Right lung (tissue), 10 donors: Measurements from ENCODE around the gene ECT2L. TPM values are rescaled to one million over a fixed set of nuclear protein-coding genes. Genes with fewer than 3 reads are reported as not detected.

Experiments
- DNase-seq, 2 donors: peaks; one replicate each; pipeline ENCODE4 v3.0.0-alpha.2; 2013
- long read RNA-seq, 8 donors: transcript quantifications; one replicate each; lab custom pipeline, GENCODE V29; 2026
- polyA plus RNA-seq, 5 donors: library from polyadenylated mRNA; unstranded; fragments of 120-200 nt; gene quantifications; one replicate each; pipeline versions ENCODE4 v1.2.1 to v1.2.3, GENCODE V29; 2013; ENCODE audit warnings: inconsistent platforms in 1 of 5, low replicate concordance in 1 of 5; ENCODE audit not compliant: insufficient read length in 5 of 5, insufficient read depth in 1 of 5

ECT2L gene, protein sequence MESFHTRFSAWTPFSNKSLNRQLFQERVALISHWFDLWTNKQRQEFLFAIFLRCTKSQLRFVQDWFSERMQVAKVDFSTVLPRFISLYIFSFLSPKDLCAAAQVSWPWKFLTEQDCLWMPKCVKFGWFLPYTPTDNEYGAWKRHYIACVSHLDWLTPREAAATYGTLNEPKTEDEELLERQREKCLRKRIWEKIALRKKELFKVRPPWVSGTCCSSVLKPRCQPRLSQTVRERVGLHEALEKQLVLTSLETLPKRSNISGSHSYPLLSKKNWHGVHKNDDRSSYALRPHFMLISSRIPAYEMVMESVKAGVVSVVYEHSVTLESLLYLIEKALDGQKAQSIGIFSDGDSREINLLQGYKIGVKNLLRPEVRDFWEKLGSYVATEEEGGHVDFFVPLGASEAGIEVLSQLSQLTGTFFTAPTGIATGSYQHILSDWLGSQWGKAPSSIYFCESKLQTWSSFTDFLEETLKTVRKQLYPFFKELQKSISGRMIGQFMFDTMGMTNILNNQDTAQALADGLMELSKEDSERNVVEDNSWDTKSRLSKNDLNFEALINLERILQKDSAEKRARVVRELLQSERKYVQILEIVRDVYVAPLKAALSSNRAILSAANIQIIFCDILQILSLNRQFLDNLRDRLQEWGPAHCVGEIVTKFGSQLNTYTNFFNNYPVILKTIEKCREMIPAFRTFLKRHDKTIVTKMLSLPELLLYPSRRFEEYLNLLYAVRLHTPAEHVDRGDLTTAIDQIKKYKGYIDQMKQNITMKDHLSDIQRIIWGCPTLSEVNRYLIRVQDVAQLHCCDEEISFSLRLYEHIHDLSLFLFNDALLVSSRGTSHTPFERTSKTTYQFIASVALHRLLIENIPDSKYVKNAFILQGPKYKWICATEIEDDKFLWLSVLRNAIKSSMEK
- polyA plus RNA-seq = 1 to 10 TPM in 4 of 5 donors, under 1 TPM in 1; 0.63 to 3.3 (median 1.8) TPM
- long read RNA-seq, donor 1, partial matches to known transcripts = 26 of 32 reads
- long read RNA-seq, donor 1, other reads (novel, unspliced or antisense) = 6 of 32 reads
- long read RNA-seq, donor 2 = 0 reads
- long read RNA-seq, donor 3 = 0 reads
- long read RNA-seq, donor 4, partial matches to known transcripts = 12 of 12 reads
- long read RNA-seq, donor 4, other reads (novel, unspliced or antisense) = 0 of 12 reads
- long read RNA-seq, donor 5 = 0 reads
- long read RNA-seq, donor 6, partial matches to known transcripts = 20 of 20 reads
- long read RNA-seq, donor 6, other reads (novel, unspliced or antisense) = 0 of 20 reads
- long read RNA-seq, donor 7 = 0 reads
- long read RNA-seq, donor 8 = 0 reads

DNA sequence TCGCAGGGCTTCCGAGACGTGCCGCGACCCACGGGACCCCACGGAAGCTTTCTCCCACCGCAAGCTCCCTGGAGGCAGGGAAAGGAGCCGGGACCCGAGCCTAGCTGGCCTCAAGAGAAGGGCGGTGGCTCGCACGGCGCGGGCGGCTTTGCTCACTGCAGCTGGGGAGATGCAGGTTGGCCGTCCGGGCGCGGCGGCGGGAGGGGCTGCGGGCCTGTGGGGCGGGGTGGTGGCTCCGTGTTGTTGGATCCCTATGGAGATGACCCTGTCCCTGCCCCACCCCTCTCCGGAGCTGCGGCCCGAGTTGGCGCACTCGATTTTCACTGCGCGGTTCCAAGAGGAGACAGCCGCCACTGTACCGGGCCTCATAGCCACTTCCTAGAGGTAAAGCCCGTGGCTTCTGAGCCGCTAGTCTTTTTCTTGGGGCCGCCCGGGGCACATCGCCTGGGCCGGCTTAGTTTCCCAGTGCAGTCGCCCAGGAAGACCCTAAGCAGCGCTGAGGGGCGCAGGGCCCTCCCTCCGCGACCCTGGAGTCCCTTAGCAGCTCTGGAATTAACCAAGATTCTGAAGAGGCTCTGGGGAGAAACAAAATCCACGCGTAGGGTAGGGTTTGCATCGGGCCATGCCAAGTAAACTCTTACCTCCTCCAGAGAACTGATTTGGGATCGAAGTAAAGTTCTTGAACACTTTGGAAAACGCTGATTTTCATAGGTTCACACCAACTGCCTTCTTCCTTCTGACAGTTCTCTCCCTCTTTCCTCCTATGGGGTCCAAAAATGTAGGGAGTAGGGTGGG, at the start of gene ECT2L:
TSS of gene ECT2L (plus strand) at position 279 of the 795 bp plus-strand sequence. CDS start 17,188 bp downstream, outside the sequence.
- peak; percentile 74 to 78 for DNase-seq

DNA sequence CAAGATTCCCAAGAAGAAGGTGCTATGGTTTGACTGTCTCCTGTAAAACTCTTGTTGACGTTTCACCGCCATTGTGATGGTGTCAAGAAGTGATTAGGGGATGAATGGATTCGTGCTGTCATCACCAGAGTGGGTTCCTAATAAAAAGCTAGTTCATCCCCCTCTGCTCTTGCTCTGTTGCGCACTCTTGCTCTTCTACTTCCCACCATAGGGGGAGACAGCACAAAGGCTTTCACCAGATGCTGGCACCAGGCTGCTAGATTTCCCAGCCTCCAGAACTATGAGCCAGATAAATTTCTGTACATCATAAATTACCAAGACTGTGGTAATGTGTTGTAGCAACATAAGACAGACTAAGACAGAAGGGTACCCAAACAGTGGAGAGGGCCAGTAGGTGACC, 43.9 kb upstream of the ECT2L start:
- no peak for DNase-seq

DNA sequence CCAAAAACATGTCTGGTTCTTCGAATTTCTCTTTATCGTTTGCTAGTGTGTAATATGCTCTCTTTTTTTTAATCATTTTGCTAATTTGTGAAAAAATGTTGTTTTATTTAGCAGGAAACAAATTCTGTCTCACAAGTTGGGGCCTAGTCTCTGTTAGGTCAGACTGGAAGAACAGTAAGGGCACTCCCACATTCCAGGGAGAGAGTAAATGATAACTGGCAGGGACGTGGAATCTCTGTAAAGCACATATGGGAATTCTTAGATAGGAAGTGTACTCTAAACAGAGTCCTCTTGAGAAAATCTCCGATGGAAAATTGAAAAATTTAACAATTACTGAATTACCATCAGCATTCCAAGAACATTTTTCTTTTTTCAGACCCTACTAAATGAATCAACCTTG, 38.8 kb upstream of the ECT2L start:
- no peak for DNase-seq

DNA sequence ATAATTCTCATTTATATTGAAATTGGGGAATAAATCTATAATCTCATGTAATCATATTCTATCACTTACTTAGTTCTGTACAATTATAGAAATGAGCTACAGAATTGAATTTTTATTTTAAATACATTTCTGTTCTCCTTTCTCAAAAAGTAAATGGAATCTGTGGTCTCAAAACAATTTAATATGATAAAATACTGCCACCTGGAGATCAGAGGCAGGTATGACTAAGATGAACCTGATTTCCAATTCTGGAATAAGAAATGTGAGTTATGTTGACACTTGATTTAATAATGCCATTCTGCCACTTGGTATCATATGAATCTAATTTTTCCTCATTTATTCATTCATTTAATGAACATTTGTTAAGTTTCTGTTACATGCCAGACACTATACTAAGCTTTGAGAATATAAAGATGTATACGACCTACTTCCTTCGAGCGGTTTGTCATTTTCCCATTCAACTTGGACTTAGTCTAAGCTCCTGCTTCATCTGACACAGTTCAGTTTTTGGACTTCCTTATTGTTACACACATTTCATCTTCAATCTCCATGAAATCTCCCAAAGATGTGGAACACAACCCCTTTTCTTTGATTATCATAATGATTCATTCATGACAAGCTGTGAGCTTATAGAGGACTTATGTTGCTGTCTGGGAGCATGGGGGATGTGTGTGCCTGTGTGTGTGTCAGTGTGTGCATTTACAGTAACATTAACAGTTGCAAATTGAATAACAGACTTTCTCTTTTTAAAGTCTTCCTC, 29.8 kb upstream of the ECT2L start:
- peak in 1 of 2 donors; percentile 24 for DNase-seq

DNA sequence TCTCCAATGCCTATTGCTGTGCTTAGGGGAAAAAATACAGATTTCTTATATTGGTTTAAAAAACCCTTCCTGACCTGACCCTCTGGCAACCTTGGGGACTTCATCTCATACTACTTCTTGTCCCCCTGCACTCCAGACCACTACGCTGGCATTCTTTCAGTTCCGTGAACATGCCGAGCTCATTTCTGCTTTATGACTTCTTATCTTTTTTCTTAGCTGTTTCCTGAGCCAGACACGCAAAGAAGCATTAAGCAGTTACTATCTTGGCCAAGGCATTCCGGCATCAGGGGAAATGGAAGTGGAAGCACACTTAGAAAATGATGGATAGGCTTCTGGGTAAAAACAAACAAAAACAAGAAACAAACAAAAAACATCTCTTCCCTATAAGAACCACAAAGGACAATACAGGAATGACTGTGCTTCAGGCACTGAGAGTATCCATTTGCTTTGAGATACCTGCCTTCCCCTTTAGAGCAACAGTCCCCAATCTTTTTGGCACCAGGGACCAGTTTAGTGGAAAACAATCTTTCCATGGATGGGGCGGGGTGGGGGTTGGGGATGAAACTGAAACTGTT, 26.7 kb upstream of the ECT2L start:
- DNase-seq = no peak

DNA sequence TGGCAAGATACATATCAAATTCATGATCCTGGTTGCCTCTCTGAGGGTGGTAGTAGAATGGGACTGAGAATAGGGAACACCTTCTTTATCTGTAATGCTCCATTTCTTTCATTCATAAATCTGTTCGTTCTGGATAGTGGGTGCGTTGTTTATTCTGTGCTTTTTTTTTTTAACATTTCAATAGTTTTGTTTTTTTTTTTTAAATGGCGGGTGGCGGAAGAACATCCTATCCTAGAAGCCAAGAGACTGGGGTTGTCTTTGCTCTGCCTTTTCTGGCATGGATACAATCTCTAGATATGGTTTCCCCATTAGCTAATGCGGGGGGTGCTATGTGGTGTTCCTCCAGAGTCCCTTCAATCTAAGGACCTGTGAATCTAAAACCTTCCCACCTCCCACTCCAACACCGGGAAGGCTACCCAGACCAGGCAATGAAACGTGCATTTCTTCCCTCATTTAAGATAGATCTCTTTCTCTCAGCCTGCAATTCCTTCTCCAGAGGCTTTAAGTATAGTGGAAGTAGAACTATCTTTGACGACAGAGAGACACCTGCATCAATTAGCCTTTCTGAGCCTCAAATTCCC, 23.2 kb upstream of the ECT2L start:
- DNase-seq = no peak

DNA sequence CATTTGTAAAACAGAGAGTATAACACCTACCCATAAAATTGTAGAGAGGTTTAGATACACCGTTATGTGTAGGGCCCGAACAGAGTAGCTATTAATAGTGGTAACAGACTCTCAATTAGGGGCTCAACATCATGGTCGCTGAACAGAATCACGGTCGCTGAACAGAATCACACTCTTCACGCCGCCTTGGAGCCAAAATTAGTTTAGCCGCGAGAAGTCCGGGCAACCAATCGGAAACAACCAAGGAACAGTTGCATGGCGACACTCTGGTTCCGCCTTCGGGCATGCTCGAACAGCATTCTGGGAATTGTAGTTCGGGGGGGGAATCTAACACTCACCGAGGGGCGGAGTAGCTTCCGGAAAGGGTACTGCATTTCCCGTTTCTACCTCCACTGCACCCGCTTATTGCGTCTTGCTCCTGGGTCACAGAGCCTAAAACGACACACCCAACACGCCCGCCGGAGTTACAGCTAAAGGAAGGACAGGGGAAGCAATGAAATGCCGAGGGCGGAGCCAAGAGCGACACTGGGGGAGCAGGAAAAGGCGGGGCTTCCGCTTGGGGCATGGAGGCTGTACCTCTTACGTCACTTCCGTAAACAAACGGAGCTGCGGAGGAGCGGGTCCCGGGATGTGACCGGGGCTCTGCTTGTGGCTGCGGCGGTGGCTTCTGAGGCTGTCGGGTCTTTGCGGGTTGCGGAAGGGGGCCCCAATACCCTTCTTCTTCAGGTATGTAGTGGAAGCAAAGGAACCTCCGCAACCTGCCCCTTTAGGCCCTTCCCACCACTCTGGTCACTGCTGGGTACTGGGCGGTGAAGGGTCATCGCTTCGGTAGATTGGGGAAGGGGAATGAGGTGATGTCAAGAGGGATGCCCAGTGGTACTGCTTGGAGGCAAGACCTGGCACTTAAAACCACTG, 22.5 kb upstream of the ECT2L start, which contains the start of gene CCDC28A:
TSS of gene CCDC28A (plus strand) at position 593 of the 915 bp plus-strand sequence. CDS start 2,352 bp downstream, outside the sequence.
- peak; percentile 95 to 98 for DNase-seq

DNA sequence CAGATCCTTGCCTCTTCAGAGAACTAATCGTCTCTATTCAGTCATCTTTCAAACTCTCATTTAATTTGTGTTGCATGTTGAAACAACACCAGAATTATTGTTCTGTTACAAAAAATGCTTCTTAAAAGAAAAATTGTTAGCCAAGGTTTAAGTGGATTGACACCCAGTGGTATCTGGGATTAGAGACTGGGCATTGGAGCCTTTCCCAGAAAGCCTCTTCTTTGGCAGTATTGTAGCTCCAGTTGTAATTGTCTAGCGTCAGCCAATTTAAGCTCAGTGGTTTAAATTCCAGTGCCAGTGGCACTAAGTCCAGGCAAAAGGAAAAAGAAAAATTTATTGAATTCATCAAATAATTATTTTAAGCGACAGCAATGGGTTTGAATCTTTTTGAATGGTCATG, 21.5 kb upstream of the ECT2L start:
- no peak for DNase-seq

DNA sequence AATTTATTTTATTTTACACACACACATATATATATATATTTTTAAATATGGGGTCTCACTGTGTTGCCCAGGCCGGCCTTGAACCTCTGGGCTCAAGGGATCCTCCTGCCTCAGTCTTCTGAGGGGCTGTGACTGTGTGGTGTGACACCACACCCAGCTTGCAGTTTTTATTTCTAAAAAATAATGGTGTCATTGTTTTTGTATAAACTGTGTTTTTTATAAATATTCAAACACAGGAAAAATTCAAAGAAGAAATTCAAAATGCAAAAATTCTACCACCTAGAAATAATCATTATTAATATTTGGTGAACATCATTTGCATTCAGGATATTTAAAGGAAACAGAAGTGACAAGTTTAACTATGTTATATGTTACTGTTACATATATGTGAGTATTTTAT, 19.2 kb upstream of the ECT2L start:
- no peak for DNase-seq

DNA sequence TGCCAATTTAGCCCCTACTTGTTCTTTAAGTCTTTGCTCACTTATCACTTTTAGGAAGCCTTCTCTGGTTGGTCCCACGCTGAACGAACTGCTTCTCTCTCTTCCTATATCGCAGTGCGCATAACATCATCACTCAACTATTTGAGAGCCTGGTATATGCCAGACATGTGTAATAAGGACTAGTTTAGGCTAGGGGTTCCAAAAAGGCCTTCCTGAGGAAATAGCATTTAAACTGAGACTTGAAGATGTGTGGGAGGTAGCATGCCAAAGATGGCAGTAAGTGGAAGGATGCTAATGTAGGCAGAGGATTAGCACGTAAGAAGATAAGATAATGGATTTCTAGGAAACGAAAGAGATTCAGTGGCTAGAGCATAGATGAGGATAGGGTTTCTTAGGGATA, 17.6 kb upstream of the ECT2L start:
- DNase-seq = no peak

DNA sequence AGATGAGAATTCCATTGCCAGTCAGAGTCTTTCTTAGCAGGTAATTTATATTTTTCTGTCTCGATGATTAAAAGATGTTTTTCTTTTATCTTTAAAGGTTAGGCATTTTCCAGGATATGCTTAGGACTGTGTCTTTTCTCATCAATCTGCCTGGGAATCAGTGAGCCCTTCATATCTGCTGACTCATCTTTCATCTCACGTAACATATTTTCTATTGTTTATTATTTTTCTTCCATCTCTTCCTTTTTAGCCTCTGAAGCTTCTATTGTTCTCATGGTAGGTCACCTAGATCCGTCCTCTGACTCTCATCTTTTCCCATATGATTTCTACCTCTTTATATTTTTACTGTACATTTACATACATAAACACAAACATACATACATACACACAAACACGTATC, 13.6 kb upstream of the ECT2L start:
- DNase-seq = no peak

DNA sequence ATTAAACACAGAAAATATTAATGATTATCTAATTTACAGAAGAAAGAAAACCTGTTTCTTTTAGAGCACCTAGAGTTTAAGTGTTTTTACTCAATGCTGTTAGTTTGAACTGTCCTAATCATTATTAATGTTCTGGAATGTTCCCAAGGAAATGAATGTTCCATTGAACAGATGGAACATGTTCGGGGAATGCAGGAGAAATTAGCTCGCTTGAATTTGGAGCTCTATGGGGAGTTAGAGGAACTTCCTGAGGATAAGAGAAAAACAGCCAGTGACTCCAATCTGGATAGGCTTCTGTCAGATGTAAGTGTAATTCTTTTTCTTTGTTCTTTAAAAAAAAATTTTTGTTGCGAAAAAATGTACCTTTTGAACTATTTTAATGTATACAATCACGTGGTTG, 10.8 kb upstream of the ECT2L start:
- DNase-seq = no peak

DNA sequence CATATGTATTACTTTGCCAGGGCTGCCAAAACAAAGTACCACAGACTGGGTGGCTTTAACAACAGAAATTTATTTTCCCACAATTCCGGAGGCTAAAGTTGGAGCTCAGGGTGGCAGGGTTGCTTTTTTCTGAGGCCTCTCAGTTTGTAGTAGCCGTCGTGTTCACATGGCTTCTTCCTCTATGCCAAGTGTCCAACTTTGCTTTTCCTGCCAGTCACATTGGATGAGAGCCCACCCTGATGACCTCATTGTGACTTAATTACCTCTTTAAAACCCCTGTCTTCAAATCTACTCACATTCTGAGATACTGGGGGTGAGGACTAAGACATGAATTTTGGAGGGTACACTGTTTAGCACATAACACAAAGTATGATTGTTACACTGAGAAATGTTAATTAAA, 9.9 kb upstream of the ECT2L start:
- DNase-seq = no peak

DNA sequence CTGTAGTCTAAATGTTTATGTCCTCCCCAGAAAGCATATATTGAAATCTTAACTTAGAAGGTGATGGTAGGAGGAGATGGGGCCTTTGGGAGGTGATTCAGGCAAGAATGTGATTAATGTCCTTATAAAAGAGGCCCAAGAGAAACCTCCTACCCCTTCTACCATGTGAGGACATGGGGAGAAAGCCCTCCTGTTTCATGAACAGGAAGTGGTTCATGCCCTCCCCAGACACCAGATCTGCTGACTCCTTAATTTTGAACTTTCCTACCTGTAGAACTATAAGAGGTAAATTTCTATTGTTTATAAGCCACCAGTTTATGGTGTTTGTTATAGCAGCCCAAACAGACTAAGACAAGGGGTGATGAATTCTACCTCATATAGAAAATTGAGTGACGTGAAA, 8.7 kb upstream of the ECT2L start:
- no peak for DNase-seq

DNA sequence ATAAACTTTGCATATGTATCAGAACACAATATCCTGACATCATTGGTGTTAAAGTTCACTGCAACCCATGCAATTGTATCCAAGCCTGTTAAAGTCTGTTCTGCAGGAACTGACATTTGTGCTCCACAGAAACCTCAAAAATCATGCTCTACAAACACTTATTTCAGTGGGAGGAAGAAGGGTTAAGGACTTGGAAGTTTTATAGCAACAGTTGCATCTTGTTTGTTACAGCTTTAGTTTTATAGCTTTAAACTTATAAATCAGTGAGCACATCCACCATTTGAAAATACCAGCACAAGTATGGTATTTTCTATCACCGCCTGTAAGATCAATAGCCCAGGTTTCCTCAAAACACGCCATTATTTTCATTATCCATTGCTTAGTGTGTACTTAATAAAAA, 884 bp downstream of the ECT2L start:
- DNase-seq = peak in 1 of 2 donors; percentile 36

DNA sequence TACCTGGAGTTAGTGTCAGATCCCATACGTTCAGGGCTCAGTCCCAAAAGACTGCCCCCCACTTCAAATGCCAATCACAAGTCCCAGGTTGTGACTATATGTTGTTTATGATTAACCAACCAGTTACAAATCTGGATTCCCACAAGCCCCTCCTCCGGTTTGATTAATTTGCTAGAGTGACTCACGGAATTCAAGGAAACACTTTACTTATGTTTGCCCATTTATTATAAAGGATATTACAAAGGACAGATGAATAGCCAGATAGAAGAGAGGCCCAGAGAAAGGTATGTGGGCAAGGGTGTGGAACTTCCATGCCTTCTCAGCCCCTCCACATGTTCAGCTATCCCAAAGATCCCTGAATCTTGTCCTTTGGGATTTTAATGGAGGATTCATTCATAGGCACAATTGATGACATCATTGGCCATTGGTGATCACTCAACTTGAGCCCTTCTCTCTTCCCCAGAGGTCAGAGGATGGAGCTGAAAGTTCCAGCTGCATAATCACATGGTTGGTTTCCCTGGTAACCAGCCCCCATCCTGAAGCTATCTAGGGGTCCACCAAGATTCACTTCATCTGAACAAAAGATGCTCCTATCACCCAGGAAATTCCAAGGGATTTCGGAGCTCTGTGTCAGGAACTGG, 2.0 kb downstream of the ECT2L start:
- no peak for DNase-seq

DNA sequence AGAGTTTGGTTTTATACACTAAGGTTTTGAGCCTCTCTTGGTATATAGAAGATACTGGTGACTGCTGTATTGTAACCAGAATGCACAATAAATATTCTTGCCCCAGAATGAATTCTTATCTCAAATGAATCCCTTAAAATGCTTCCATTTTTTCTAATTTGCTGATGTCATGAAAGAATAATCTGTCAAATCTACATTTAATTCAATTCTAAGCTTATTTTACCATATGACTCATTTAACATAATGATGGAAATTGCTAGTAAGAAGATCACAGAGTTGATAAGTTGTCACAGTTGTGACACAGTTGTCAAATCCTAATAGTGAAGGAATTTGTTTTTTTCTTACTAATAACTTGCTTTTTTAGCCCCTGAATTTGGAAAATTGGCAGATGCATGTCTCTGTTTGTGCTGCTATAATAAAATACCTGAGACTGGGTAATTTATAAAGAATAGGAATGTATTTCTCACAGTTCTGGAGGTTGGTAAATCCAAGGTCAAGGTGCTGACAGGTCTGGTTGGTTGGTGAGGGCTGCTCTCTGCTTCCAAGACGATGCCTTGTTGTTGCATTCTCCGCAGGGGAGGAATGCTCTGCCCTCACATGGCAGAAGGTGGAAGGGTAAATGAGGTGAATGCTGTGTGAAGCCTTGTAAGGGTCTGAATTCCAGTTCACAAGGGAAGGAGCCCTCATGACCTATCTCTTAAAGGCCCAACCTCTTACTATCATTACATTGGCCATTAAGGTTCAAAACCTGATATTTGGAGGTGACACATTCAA, 4.7 kb downstream of the ECT2L start:
- DNase-seq = no peak
